ENCODE measurements around the gene SERINC2. TPM values are rescaled to one million over a fixed set of nuclear protein-coding genes. Genes with fewer than 3 reads are reported as not detected.
A peak's percentile ranks its signal among the peaks of the same experiment; 100 is the strongest.

Gene SERINC2
- total RNA-seq (2014; rRNA removed; shearing (Covaris generic)): 14.2 and 17.1 TPM in 2 replicates

DNA sequence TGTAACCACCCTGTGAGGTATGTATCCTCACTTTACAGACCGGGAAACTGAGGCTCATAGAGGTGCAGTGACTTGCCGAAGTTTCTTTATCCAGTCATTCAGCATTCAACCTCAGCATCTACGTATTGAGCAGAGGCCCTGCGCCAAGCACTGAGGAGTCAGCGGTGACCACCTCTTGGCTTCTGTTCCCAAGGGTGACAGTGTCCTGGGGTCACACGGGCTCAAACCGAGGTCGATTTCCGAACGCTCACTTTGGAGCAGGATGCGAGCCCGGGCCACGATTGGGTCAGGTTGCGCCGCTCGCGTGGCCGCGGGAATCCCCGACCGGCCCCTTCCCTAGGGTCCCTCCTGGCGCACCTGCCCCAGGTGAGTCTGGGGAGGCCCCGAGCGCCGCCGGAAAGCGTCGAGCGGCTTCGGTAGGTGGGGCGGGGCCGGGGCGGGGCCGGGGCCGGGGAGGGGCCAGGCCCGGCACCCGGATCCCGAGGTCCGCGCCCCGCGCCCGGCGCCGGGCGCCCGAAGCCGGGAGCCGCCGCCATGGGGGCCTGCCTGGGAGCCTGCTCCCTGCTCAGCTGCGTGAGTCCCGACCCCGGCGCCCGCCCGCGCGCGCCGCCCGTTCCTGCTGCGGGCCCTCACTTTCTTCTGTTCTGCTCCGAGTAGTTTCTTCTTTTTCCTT, at the start of gene SERINC2:
Gene SERINC2, plus strand, starts transcription at position 482 of the 673 bp plus-strand sequence. Its CDS starts 53 bp downstream, at position 535.
- peaks cover 21% of the 10 kb centered on the region for H3K4me1 ChIP-seq
- peak in 1 of 2 experiments; percentile 62 for DNase-seq
- H3K27ac ChIP-seq: peak within 1 kb of the TSS; percentile 89
- no peaks in the 10 kb centered on the region for H3K9me3 ChIP-seq (replicated peaks)
- H3K36me3 ChIP-seq: no peaks in the 10 kb centered on the region
- H3K27me3 ChIP-seq: no peaks in the 10 kb centered on the region
- H3K4me3 ChIP-seq: peak within 1 kb of the TSS; percentile 71

GRCh38 chr1:31364561-31365250, 48.3 kb upstream of the SERINC2 start:
- Histone ChIP-seq H3K4me1 (no peaks in the 10 kb centered on the region), H3K27ac (no peak overlapping the region), H3K27me3 (no peaks in the 10 kb centered on the region), H3K4me3 (no peak overlapping the region), H3K36me3 (peaks cover 19% of the 10 kb centered on the region), H3K9me3 (replicated peaks) (no peaks in the 10 kb centered on the region)
- DNase-seq: no peak

DNA sequence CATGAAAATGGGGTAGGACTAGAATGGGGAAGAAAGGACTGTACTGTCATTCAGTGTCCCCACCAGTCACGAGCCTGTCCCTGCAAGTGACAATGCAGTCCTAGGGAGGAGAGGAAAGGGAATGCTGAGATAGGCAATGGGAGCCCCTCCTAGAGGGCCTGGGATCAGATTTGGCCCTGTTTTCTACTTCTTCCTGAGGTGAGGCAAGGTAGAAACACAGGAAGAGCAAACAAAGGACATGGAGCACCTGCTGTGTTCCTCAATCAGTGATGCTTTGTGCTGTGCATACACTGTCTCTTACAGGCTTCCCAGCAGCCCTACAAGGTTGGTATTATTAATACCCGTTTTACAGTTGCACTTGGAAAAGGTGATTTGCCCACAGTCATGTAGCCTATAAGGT, 46.2 kb upstream of the SERINC2 start:
- no peak for DNase-seq
- H3K4me1 ChIP-seq: no peaks in the 10 kb centered on the region

GRCh38 chr1:31368611-31369107, 44.4 kb upstream of the SERINC2 start:
- H3K4me3 ChIP-seq: no peak overlapping the region
- no peak overlapping the region for H3K27ac ChIP-seq
- H3K27me3 ChIP-seq: no peaks in the 10 kb centered on the region
- DNase-seq: no peak
- peaks cover 12% of the 10 kb centered on the region for H3K36me3 ChIP-seq
- peaks cover 5% of the 10 kb centered on the region; the same call in 1 of the 2 replicates for H3K4me1 ChIP-seq
- H3K9me3 ChIP-seq (replicated peaks): no peaks in the 10 kb centered on the region

More for the DNA sequence above, 46.2 kb upstream of the SERINC2 start:
- Histone ChIP-seq H3K9me3 (replicated peaks) (no peaks in the 10 kb centered on the region), H3K27ac (no peak overlapping the region), H3K36me3 (peaks cover 14% of the 10 kb centered on the region), H3K27me3 (no peaks in the 10 kb centered on the region), H3K4me3 (no peak overlapping the region)

GRCh38 chr1:31370021-31370420, 43.0 kb upstream of the SERINC2 start:
- H3K4me1 ChIP-seq: peaks cover 17% of the 10 kb centered on the region
- no peak overlapping the region for H3K27ac ChIP-seq
- no peak overlapping the region for H3K4me3 ChIP-seq
- H3K9me3 ChIP-seq (replicated peaks): no peaks in the 10 kb centered on the region
- no peaks in the 10 kb centered on the region for H3K27me3 ChIP-seq
- H3K36me3 ChIP-seq: 0 out of 2 replicates have a peak, but pooled peaks cover 5% of the 10 kb centered on the region
- no peak for DNase-seq

DNA sequence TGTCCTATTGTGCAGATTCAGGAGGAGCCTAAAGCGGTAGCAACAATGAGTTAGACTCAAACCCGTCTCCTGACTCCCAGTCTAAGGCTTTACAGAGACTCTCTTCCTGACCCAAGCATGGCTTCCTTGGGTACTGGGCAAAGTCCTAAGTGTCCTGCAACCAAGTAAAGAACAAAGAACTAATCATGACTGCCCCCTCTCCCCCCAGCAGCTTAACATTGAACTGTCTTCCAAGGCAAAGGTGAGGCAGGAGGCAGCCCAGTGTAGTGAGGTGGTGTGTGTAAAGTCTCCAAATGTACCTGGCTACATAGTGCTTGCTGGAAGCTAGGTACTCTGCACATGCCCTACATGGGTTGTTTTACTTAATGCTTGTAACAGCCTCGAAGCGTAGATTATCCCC, 42.4 kb upstream of the SERINC2 start:
- peaks cover 20% of the 10 kb centered on the region for H3K4me1 ChIP-seq
- no peak overlapping the region for H3K4me3 ChIP-seq
- H3K27me3 ChIP-seq: no peaks in the 10 kb centered on the region
- no peak overlapping the region for H3K27ac ChIP-seq
- H3K36me3 ChIP-seq: 0 out of 2 replicates have a peak, but pooled peaks cover 5% of the 10 kb centered on the region
- no peak for DNase-seq
- no peaks in the 10 kb centered on the region for H3K9me3 ChIP-seq (replicated peaks)

DNA sequence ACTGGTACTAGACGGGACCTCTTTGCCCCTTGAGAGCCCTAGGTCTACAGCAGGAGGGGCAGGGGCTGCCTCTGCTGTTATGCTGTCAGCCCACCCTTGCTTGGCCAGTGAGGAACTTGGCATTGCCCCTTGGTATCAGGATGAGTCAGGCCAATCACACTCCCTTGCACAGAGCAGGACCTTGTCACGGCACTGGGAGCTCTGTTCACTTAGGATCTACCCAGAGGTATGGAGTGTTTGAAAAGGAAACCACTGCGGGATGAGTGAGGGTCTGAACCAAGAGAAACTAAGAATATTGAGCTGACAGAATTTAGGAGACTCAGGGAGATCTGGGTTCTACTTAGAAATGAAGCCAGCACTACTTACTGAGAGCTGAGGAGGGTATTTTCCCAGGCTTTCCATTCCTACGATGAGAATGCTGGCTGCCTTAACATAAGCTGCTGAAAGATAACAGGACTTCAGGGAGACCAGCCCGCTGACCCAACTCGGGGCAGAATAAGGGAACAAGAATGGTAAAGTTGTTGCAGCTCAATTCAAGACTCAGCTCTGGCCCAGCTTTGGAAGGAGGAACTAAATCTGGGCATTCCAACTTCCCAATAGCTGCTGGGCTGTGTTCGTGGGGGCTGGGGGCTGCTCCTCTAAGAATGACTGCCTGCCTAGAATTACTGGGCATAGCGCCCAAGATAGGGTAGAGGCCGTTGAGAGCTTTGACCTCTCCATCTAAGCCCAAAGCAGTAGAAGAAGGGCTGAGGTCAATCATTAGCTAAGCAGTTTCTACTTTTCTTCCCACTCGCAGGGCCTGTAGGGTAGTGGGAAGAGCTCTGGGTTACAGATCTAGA, 41.7 kb upstream of the SERINC2 start:
- H3K9me3 ChIP-seq (replicated peaks): no peaks in the 10 kb centered on the region
- H3K27me3 ChIP-seq: no peaks in the 10 kb centered on the region
- 0 out of 2 replicates have a peak, but pooled peaks cover 2% of the 10 kb centered on the region for H3K36me3 ChIP-seq
- no peak overlapping the region for H3K27ac ChIP-seq
- no peak for DNase-seq
- H3K4me3 ChIP-seq: no peak overlapping the region
- peaks cover 22% of the 10 kb centered on the region for H3K4me1 ChIP-seq

- no peak overlapping the region for H3K4me3 ChIP-seq
- H3K36me3 ChIP-seq: 0 out of 2 replicates have a peak, but pooled peaks cover under 1% of the 10 kb centered on the region
- H3K4me1 ChIP-seq: peaks cover 27% of the 10 kb centered on the region
- no peaks in the 10 kb centered on the region for H3K27me3 ChIP-seq
- H3K27ac ChIP-seq: no peak overlapping the region
- DNase-seq: no peak
- H3K9me3 ChIP-seq (replicated peaks): no peaks in the 10 kb centered on the region
Observed at GRCh38 chr1:31372051-31372450, 41.0 kb upstream of the SERINC2 start.

DNA sequence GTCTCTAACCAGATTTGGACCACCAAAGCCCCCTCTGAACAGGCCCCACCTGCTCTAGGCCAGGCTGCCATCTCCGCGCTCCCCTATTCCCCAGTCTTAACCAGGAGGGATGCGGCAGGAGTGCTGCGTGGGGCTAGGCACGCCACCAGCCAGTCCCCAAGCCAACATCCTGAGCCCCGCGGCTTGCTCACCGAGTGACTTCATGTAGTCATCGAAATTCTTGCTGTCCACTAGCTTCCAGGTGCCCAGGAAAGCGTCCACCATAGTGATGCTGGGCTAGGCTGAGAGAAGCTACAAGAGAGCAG, 40.3 kb upstream of the SERINC2 start:
- no peaks in the 10 kb centered on the region for H3K27me3 ChIP-seq
- peak overlapping the region; percentile 58 for H3K4me3 ChIP-seq
- H3K27ac ChIP-seq: peak overlapping the region; percentile 68; the same call in 1 of the 2 replicates
- H3K4me1 ChIP-seq: peaks cover 31% of the 10 kb centered on the region
- H3K9me3 ChIP-seq (replicated peaks): no peaks in the 10 kb centered on the region
- no peak for DNase-seq
- H3K36me3 ChIP-seq: no peaks in the 10 kb centered on the region

DNA sequence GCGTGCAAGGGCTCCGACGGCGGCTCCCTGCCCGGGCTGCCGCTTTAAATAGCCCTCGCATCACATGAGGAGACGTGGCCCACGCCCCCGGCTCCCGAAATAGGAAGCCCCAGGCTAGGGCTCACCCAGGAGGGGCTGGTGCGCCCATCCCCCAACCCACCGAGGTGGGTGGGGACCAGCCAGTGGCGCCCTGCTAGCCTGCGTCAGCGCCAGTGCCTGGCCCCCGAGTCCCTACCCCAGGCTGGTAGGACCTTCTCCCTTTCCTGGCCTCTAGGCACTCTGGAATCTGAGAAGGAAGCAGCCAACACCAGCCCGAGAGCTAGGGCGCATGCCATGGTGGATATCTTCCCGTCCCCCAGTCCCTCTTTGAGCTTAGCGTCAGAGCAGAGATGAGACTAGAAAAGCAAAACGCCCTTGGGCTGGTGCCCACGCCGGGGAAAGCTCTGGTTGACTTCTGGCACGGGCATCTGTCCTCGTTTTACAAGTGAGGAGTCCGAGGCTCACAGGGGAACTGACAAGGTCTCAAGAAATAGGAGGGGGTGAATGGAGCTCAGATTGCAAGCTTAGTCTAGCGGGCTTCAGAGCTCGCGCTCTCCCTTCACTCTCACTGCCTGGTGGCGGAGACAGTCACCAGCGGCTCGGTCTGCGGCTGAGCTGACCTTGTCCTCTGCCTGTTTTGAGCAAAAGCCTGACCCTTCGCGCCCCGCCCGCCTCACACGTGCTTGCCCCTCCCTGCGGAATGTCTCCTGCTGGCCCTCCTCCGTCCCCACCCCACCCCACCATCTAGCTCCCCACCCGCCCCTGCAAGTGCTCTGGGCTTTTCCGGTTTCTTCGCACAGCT, 39.7 kb upstream of the SERINC2 start, which contains the start of gene FABP3:
Gene FABP3, minus strand, starts transcription at position 21 of the 841 bp plus-strand sequence. CDS start 62 bp downstream, outside the sequence.
- H3K4me3 ChIP-seq: peak within 1 kb of the TSS; percentile 58
- no peaks in the 10 kb centered on the region for H3K9me3 ChIP-seq (replicated peaks)
- DNase-seq: peak; percentile 82 to 90
- H3K4me1 ChIP-seq: peaks cover 31% of the 10 kb centered on the region
- H3K27me3 ChIP-seq: no peaks in the 10 kb centered on the region
- H3K27ac ChIP-seq: peak within 1 kb of the TSS; percentile 68
- no peaks in the 10 kb centered on the region for H3K36me3 ChIP-seq

DNA sequence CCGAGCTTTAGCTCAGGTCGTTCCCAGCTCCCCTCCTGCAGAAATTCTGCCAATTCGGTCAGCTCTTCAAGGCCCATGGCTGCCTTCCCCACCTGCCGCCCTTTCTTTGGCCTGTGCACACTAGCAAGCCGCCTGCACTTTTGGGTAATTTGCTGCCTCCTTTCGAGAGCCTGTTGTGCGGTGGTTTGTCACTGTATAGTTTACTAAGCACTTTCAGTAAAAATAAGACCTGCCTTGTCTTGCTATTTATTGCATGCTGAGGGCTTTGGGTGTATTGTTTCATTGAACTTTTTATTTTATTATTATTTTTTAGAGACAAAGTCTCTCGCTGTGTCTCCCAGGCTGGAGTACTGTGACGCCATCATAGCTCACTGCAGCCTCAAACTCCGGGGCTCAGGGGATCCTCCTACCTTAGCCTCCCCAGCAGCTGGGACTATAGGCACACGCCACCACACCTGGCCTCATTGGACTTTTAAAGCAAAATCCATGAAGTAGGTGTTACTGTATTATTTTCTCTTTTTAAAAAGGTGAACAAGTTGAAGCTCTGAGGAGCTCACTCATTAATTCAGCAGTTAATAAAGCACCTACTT, 39.0 kb upstream of the SERINC2 start:
- Histone ChIP-seq H3K27ac (no peak overlapping the region), H3K4me3 (peak overlapping the region; percentile 58), H3K4me1 (peaks cover 31% of the 10 kb centered on the region), H3K36me3 (no peaks in the 10 kb centered on the region), H3K9me3 (replicated peaks) (no peaks in the 10 kb centered on the region), H3K27me3 (no peaks in the 10 kb centered on the region)
- DNase-seq: no peak

- Histone ChIP-seq H3K27me3 (no peaks in the 10 kb centered on the region), H3K36me3 (no peaks in the 10 kb centered on the region), H3K9me3 (replicated peaks) (no peaks in the 10 kb centered on the region), H3K4me1 (peaks cover 31% of the 10 kb centered on the region), H3K4me3 (no peak overlapping the region), H3K27ac (no peak overlapping the region)
- peak; percentile 55 to 64 for DNase-seq
Observed at GRCh38 chr1:31374511-31375196, 38.4 kb upstream of the SERINC2 start.

Measured in SJCRH30 (cell line).